IPS DF 6.9 (cell line): ENCODE measurements around the gene PRSS56.

Experiments used
- DNase-seq: peaks from one replicate; pipeline ENCODE4 v3.0.0-alpha.2; 2013; ENCODE audit warnings: low read depth, low spot score
- H3K27ac ChIP-seq: one replicate; pipeline ENCODE4 v1.5.1; 2013; ENCODE audit warnings: low read length, control low read depth
- H3K27me3 ChIP-seq: 2 replicates; pipeline ENCODE4 v1.6.1; 2013; ENCODE audit warnings: mild to moderate bottlenecking, low read length; ENCODE audit not compliant: control insufficient read depth, insufficient read depth
- H3K36me3 ChIP-seq: 2 replicates; pipeline ENCODE4 v1.6.1; 2013; ENCODE audit warnings: low read length; ENCODE audit not compliant: control insufficient read depth, insufficient read depth
- H3K4me1 ChIP-seq: 2 replicates; pipeline ENCODE4 v1.6.1; 2013; ENCODE audit warnings: low read length; ENCODE audit not compliant: control insufficient read depth, insufficient read depth
- H3K4me3 ChIP-seq: 2 replicates; pipeline ENCODE4 v1.5.1; 2013; ENCODE audit warnings: mild to moderate bottlenecking, low read length
- H3K9me3 ChIP-seq: 2 replicates; pipeline ENCODE4 v1.6.1; 2013; ENCODE audit warnings: low read length, inconsistent platforms; ENCODE audit not compliant: control insufficient read depth, insufficient read depth
- WGBS: extraction: QIAGEN DNeasy Blood & Tissue Kit; methylation state at CpG from one replicate; pipeline ENCODE4 v1.1.7; 2013; ENCODE audit warnings: mixed read lengths, missing lambda C conversion rate; ENCODE audit not compliant: insufficient read length, insufficient coverage; 5-methylcytosine and 5-hydroxymethylcytosine counted together

PRSS56 gene

DNA sequence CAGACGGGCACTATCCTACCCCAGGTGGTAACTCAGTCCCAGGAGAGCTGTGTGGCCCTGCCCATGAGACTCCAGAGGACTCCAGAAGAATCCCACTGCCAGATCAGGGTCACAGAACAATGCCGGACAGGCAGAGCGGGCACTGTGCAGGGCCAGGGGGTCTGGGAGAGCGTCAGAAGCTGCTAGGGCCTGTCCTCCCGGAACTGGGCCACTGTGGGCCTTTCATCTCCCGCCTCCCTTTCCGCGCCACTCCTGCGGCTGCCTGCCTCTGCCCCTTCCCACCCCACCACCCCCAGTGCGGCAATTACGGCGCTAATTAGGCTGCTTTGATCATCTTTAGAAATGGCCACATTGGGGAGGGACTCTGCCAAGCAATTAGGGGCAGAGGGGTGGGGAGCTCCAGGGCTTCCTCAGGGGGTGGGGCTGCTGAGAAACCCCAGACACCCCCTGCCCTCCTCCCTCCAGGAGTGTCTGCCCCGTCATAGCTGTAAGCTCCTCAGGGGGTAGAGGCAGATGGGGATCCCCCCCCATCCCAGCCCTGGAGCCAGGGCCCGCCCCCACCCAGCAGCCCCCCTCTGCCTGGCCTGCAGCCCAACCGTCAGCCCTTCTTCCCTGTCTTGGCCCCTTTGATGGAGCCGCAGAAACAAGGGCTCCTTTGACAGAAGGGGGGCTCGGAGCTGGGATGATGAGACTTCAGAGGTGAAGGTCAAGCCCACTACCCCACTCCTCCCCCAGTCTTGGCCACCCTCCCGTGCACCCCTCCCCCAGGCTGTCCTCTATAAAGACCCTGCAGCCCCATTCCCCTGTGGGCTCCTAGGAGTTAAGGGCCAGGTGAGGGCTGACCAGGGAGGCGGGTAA is at the start of gene PRSS56:
PRSS56 (plus strand) TSS at position 808 of the 858 bp plus-strand sequence. CDS start 211 bp downstream, outside the sequence.
- no CpG with 5 or more reads among the region's 19 CpGs for WGBS
- Histone ChIP-seq H3K4me3 (no peak within 1 kb of the TSS), H3K27me3 (peaks cover 16% of the 10 kb centered on the region), H3K27ac (no peak within 1 kb of the TSS), H3K4me1 (0 out of 2 replicates have a peak, but pooled peaks cover 3% of the 10 kb centered on the region), H3K9me3 (no peaks in the 10 kb centered on the region), H3K36me3 (no peaks in the 10 kb centered on the region)
- no peak for DNase-seq

DNA sequence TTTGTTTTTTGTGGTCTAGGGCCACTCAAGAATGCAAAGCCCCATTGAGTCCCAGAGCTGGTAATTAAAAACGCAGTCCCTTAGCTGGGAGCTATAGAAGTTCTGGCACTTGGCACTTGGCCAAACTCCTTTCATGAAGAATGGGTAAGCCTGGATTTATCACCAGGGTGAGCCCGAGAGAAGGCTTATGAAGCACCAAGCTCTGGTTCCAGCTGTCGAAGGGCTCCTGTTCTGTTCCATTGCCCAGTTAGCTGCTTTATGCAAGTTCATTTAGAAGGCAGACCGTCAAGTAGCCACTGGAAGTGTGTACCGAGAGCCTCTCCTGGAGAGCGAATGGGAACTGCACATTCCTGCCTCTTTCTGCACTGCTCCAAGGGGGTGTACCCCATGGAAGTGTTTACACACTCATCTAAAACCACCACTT is 46.7 kb upstream of the PRSS56 start:
- Histone ChIP-seq H3K4me1 (no peaks in the 10 kb centered on the region), H3K9me3 (no peaks in the 10 kb centered on the region), H3K36me3 (no peaks in the 10 kb centered on the region), H3K27me3 (no peaks in the 10 kb centered on the region), H3K27ac (no peak overlapping the region), H3K4me3 (no peak overlapping the region)
- DNase-seq, result no peak
- WGBS, result no CpG with 5 or more reads among the region's 6 CpGs

- no peaks in the 10 kb centered on the region for H3K36me3 ChIP-seq
- H3K27me3 ChIP-seq, result no peaks in the 10 kb centered on the region
- no peak overlapping the region for H3K27ac ChIP-seq
- no peak overlapping the region for H3K4me3 ChIP-seq
- no peak for DNase-seq
- H3K9me3 ChIP-seq, result no peaks in the 10 kb centered on the region
- WGBS, result no CpG with 5 or more reads among the region's 2 CpGs
- H3K4me1 ChIP-seq, result no peaks in the 10 kb centered on the region
Observed at GRCh38 chr2:232476045-232476444, 44.1 kb upstream of the PRSS56 start.

DNA sequence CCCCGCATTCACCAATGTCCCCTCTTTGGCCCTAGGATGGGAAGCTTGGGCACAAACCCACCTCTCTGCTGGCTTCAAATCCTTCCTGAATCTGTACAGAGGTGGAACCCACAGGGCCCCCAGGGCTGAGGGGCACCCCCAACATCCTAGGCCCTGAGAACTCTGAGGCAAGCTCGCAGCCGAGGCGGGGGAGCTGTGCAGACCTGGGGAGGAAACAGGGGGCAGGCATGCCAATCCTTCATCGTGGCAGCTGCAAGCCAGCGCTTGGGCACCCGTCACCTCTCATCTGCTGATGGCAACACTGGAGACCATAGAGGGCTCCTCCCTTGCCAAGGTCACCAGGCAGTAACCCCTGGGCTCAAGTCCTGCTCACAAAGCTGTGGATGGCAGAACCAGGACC is 43.4 kb upstream of the PRSS56 start:
- whole genome bisulfite sequencing, result no CpG with 5 or more reads among the region's 7 CpGs

DNA sequence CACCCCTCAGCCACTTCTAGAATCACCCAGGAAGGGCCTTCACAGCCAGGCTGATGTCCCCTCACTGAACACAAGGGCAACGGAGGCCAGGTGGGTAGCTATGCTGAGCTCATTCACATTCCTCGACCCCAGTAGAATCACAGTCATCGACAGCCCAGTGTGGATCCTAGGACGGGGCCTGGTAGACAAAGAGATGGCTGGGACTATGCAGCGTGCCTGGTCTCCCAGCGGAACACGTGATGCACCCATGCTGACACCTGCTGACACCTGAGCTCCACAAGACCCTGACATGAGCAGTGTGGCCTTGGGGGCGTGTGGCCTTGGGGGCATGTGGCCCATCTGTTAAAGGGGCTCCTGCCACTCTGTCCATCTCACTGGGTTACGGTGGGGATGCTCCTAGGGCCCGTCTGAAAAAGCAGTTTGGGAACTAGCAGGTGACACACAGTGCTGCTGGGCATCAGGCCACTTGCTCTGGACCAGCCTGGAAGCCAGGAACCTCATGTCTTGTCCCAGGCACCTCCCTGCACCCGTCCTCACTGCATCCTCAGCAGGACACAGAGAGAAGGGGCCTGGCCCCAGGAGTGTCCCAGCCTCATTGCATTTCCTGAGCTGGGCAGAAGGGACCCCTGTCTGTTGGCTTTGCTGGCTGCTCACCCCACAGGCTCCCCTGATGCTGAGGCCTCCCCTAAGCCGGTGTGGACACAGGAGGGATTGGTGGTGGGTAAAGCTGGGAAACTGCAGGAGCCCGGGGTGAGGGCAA is 42.3 kb upstream of the PRSS56 start:
- no CpG with 5 or more reads among the region's 13 CpGs for WGBS
- no peaks in the 10 kb centered on the region for H3K4me1 ChIP-seq

More for the DNA sequence above, 43.4 kb upstream of the PRSS56 start:
- H3K4me1 ChIP-seq, result no peaks in the 10 kb centered on the region
- H3K9me3 ChIP-seq, result no peaks in the 10 kb centered on the region
- no peaks in the 10 kb centered on the region for H3K27me3 ChIP-seq
- no peak for DNase-seq
- no peak overlapping the region for H3K4me3 ChIP-seq
- no peaks in the 10 kb centered on the region for H3K36me3 ChIP-seq
- H3K27ac ChIP-seq, result no peak overlapping the region

DNA sequence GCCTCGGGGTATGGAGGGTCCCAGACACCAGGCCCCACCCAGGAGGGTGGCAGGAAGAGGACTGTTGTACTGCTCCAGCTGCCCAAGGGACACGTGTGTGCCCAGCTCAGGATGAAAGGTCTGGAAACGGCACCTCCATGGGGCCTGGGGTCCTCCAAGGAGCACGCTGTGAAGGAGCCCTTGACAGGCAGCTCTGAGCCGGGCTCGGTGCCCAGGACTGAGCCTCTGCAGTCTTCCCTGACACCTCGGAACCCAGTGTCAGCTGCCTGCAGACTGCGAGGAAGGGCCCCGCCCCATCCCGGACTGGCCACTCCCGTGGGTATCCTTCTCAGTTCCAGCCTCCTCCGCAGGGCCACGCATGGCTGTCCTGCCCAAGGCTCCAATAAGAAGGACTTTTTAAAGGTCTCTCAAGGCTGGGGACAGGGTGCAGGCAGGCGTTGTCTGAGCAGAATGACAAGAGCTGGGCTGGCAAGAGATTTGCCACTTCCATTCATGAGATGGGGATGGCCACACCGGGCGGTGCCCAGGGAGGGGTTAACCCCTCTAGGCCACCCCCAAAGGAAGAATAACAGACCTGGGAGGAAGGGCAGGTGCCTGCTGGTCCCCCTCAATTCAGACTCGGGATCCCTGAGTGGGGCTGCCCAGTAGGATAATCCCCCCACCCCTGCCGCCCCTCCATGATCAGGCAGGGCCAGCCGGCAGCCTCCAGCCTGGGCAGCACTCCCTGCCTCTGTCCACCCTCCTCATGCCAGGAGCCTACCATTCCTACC is 41.4 kb upstream of the PRSS56 start:
- Histone ChIP-seq H3K27ac (no peak overlapping the region), H3K9me3 (no peaks in the 10 kb centered on the region), H3K4me3 (no peak overlapping the region), H3K4me1 (no peaks in the 10 kb centered on the region), H3K27me3 (no peaks in the 10 kb centered on the region; the same call in 1 of the 2 replicates), H3K36me3 (no peaks in the 10 kb centered on the region)
- no CpG with 5 or more reads among the region's 19 CpGs for WGBS
- DNase-seq, result no peak

More for the DNA sequence above, 42.3 kb upstream of the PRSS56 start:
- no peak overlapping the region for H3K4me3 ChIP-seq
- DNase-seq, result no peak
- H3K27ac ChIP-seq, result no peak overlapping the region
- no peaks in the 10 kb centered on the region for H3K9me3 ChIP-seq
- H3K27me3 ChIP-seq, result no peaks in the 10 kb centered on the region
- H3K36me3 ChIP-seq, result no peaks in the 10 kb centered on the region

GRCh38 chr2:232479341-232480200 is 40.6 kb upstream of the PRSS56 start:
- Histone ChIP-seq H3K27me3 (peaks cover 5% of the 10 kb centered on the region), H3K36me3 (no peaks in the 10 kb centered on the region; the same call in 1 of the 2 replicates), H3K4me3 (no peak overlapping the region), H3K9me3 (no peaks in the 10 kb centered on the region), H3K4me1 (no peaks in the 10 kb centered on the region), H3K27ac (no peak overlapping the region)
- DNase-seq, result no peak
- WGBS, result no CpG with 5 or more reads among the region's 21 CpGs

- DNase-seq, result no peak
- Histone ChIP-seq H3K27ac (no peak overlapping the region), H3K4me1 (no peaks in the 10 kb centered on the region), H3K9me3 (no peaks in the 10 kb centered on the region), H3K4me3 (no peak overlapping the region), H3K36me3 (no peaks in the 10 kb centered on the region; the same call in 1 of the 2 replicates), H3K27me3 (peaks cover 14% of the 10 kb centered on the region)
- WGBS, result no CpG with 5 or more reads among the region's 26 CpGs
Observed at GRCh38 chr2:232480201-232481190, 39.7 kb upstream of the PRSS56 start.
